Stimulated activated CD8-positive, alpha-beta memory T cell treated with anti-CD3 and anti-CD28 coated beads, Interleukin-4, amount 100 ng/mL, for 4 hours (primary cell): Measurements from ENCODE around the gene CEP120.
"Not testable (repeated sequence)": the region's sequence is repeated elsewhere in the genome, so short reads cannot be mapped to it uniquely, and the experiment has no call there.

Experiments used
- DNase-seq, 2 donors: peaks; one replicate each; pipeline ENCODE4 v3.0.0-alpha.2; 2020; ENCODE audit warnings: low read depth in 2 of 2, low spot score in 1 of 2

CEP120 gene

DNA sequence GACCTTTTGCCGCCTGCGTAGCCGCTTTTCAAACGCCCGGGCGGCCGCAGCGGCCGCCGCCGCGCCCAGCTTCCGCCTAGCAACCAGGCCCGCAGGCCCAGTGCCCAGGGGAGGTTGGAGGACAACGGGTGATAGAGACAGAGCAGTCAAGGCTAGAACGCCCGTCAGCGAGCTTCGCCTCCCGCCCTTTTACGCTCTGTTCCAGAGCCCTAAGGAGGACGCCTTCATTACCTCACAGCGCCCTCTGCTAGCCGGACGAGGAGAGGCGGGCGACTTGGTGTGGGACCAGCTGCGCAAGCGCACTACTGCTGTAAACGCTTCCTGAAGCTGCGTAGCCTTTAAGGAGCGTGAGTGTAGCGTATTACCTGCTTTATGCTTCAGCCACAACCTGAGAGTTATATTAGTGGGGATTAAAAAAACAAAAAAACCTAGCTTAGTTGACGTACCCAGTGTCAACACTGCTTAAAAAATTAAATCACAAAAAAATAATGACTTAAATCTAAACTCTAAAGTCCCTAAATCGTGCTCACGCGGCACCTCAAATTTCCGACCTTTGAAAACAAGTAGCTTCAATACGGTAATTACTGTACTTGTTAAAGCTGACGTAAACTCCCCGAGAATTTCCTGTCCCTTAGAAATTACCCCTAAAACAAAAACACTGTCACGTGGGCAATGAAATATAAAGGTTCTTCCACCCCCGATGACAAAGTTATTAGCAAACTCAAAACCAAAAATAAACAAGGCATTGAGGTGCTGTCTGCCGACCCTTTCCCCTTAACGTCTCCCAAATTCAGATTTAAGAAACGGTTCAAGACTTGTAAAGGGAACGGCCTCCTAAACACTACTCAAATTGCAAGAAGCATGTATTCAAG, at the start of gene CEP120:
Gene CEP120 (minus strand): TSS at position 126 of the 872 bp plus-strand sequence. CDS start 405 bp downstream, outside the sequence.
- DNase-seq, result peak; percentile 92 to 95

DNA sequence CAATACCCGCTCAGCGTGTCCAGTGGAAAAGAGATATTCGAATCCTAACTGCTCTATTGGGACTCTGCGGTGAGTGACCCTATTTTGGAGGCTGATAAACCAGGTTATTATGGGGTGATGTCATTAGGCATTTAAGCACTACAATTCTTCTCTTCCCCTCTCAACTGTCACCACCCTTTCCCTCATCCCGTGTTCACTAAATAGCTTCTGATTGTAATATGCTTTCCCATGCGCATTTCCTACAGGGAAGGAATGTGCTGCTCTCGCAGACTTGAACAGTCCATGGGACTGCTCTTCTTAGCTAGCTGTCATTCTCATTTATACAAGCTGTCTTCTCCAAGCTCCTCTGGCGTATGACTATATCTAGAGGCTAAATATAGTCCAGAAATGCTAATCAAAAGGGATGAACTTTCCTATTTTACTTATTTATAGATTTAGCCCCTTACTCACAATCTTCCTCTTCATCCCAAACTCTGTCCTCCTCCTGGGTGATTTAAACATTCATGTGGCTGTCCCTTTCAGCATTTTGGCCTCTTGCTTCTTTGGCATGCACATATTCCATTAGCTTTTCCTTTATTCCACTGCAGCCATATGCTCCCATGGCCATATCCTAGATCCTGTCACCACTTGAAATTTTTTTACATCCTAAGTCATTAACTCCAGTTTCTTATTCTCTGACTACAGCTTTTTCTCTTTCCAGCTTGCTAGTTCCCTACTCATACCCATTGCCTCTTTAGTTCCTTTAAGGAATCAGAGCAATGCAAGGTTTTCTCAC, 49.1 kb upstream of the CEP120 start:
- DNase-seq, result no peak

DNA sequence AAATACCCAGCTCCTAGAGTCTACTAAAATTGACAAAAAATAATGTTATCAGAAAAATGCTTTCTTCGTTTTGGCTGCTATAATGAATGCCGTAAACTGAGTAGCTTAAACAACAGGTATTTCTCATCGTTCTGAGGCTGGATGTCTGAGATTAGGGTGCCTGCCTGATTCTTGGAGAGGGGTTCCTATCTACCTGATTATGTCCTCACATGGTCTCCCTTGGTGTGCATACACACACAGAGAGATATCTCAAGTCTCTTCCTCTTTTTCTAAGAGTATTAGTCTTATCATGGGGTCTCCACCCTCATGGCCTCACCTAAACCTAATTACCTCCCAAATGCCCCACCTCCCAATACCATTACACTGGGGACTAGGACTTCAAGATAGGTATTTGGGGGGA, 48.2 kb upstream of the CEP120 start:
- no peak for DNase-seq

DNA sequence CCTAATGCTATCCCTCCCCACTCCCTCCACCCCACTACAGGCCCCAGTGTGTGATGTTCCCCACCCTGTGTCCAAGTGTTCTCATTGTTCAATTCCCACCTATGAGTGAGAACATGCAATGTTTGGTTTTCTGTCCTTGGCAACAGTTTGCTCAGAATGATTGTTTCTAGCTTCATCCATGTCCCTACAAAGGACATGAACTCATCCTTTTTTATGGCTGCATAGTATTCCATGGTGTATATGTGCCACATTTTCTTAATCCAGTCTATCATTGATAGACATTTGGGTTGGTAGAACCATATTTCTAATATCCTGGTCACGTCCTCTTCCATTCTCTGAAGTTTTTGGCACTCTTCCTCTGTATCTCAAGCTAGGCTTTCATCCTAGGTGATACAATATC, 43.6 kb upstream of the CEP120 start:
- DNase-seq, result not testable (repeated sequence)

DNA sequence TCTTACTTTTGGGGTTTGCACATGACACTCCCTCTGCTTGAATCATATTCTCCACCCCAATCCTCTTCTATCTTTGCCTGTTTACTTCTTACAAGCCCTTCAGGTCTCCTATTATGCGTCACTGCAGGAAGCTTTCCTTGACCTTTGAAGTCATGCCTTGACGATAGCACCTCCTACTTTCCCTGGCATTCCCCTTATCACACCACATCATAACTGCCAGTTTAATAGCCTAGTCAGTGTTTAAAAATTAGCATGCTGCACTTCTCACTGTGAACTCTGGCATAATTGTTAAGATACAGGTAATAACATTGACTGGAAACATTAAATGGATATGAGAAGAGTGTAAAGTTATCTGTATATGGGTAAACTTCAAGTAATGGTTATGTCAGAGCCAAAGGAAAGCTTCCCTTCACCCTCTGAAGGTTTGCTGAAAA, 37.1 kb upstream of the CEP120 start:
- DNase-seq, result no peak

DNA sequence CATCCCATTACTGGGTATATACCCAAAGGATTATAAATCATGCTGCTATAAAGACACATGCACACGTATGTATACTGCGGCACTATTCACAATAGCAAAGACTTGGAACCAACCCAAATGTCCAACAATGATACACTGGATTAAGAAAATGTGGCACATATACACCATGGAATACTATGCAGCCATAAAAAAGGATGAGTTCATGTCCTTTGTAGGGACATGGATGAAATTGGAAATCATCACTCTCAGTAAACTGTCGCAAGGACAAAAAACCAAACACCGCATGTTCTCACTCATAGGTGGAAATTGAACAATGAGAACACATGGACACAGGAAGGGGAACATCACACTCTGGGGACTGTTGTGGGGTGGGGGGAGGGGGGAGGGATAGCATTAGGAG, 35.8 kb upstream of the CEP120 start:
- not testable (repeated sequence) for DNase-seq

DNA sequence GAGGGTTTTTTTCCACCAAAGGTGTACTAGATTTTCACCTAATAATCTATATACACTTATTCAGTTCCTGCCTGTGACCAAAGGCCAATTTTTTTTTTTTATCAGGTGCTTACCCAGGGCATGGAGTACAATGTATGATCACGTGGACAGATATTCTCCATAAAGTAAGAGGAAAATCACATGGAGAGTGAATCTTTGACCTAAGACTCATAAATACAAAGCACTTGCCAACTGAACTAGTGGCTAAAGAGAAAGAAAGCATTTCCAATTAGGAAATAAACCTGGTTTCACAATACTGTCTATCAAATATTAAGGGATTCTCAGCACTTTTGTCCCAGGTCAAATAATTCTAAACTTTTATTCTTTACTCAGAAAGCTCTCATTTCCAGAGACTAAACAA, 33.0 kb upstream of the CEP120 start:
- no peak for DNase-seq

DNA sequence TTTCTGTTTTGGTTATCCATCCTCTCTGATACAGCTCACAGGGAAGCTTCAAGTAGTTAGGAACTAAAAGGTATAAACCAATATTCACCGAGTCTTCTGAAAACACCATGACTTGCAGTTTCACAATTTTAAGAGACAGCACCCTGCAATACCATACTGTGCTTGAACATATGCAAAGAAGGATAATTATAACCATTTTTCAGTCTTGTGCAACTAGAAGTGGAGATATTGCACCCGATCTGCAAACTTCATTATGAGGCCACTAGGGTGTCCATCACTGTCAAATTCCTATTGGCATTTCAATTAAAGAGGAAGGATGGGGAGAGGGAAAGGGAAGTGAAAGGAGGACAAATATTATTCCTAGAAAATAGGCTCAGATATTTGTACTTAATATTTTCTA, 32.4 kb upstream of the CEP120 start:
- DNase-seq, result no peak

DNA sequence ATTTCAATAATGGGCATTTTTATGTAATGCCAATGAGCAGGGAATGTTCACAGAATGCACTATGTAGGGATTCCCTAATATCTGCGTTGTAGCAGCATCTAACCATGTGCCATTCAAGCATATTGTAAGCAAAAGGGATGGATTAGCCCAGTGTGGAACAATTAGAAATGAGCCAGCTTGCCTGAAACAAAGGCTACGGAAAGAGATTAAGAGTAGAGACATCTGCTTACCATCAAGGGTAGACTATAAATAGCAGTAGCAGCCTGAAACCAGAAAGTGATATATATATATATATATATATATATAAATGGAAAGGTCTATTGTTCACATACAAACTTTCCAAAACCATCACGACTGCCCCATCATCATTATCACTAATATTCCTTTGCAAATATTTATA, 31.9 kb upstream of the CEP120 start:
- DNase-seq, result no peak

DNA sequence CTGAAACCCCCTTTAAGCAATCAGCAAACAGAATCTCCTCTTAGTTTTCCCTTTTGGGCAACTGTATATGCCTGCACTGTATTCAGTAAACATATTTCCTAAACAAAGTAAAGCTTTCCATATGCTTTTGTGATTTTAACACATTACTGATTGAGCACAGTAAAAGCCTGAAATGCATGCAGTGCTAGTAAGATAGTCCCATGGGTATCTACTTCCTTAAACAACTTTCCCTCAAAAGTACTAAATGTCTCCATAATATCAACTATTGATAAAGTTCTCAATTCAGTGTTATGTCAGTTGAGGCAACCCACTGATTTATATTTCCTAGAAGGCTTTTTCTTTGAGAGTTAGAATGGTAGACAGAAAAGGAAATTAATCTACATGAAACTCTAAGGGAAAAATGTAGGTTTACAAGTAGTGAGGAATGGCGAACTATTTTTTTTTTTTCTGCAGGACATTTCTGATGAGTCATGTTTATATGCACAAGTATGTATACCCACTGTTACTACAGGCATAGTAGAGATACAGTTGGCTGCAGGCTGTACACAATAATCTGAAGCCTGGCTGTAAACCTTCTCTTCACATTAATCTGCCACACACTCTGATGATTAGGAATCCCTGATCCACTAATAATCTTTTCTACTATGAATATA, 31.2 kb upstream of the CEP120 start:
- DNase-seq, result no peak

DNA sequence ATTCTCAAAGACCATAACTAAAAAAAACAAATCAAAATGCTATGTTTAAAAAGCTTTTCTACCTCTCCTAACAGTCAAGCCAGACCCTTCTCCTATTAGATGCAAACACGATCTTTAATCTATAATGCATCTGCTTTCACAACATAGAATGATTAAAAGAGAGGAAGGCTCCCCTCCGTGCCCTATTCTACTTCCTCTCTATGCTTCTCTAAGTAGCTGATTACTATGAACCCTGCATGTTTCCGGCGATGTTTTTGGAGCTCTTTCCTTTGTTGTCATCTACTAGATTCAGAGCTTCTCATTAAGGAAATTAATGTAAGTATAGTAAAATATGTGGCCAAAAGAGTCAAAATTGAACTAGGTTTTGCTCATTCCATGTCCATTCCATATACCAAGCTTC, 29.2 kb upstream of the CEP120 start:
- no peak for DNase-seq

DNA sequence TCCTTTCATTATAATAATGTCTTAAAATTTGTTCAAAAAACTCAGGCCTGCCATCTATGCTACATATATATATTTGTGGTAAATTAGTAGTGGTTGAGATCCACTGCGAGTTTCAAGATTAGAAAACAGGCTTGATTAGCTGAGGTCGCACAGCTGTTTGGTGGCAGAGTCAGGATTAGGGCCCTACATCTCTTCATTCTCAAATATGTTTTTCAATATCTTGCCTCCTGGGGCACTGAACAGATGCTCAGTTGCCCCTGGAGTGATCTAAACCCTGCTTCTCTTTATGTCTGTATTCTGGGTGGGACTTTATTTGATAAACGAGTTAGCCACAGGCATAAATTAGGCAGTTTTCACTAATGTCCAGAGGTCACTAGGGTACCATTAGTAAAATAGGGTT, 27.8 kb upstream of the CEP120 start:
- DNase-seq, result no peak

DNA sequence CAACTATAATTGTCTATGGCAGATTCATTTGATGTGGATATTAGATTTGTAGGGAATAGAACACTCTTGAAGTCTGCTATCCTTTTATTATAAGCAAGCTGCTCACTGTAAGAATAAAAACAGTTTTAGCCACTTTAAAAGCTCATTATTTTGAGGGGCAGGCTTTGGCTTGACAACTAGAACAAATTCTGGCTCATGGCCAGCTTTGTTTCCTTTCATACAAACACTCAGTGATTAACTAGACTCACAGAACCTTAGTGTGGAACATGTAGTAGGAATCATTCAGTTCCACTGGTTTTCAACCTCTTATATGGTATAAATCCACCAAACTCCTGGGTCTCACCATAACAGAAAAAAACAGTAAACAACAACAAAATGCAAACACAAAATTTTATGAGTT, 27.4 kb upstream of the CEP120 start:
- DNase-seq, result no peak

DNA sequence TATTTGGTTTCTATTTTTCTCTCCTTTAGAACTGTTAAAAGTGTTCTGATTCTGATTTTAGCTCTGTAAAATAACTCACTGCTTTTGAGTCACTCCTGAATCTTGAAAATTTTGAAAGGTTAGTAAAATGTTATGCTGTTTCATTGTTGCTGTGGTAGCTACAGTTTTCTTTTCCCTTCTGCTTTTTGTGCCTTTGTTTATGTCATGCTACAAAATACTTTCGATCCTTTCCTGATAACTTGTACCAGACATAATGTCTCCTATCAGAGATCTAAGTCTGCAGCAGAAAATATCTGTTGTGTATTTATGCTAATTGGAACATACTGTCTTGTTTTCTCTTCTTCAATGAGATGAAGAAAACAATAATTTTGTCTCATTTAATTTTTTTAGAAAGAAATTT, 26.9 kb upstream of the CEP120 start:
- DNase-seq, result no peak

DNA sequence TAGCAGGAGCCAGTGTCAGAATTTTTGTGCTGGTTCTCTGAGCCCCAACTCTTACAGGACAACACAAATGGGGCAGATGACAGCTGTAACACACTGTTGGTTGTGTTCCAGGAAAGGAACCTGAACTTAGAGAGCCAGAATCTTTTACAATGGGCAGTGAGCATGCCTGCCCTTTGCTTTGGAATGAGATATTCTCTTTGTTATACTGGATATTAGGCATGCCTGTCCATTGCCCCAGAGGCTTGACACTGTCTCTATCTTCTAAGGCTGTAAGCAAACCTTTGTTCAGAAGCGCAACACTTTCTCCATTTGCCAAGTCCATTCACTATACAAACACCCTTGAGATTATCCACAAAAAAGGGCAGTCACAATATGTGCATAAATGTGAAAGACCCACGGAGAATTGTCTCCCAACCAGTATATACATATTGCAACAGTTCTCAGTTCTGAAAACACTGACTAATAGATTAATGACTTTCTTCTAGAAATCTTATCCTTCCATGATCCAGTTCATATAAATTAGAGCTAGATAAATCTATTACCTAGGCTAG, 26.3 kb upstream of the CEP120 start:
- DNase-seq, result no peak

DNA sequence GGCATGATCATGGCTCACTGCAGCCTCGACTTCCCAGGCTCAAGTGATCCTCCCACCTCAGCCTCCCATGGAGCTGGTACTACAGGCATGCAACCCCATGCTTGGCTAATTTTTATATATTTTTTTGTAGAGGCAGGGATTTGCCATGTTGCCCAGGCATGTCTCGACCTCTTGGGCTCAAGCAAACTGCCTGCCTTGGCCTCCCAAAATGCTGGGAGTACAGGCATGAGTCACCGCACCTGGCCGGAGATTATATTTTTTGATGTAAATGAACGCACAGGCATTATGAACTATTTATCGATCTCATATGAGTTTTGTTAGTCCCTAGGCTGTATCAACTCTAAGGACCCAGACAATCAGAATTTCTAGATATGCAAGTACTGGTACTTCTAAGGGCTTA, 25.5 kb upstream of the CEP120 start:
- DNase-seq, result no peak

DNA sequence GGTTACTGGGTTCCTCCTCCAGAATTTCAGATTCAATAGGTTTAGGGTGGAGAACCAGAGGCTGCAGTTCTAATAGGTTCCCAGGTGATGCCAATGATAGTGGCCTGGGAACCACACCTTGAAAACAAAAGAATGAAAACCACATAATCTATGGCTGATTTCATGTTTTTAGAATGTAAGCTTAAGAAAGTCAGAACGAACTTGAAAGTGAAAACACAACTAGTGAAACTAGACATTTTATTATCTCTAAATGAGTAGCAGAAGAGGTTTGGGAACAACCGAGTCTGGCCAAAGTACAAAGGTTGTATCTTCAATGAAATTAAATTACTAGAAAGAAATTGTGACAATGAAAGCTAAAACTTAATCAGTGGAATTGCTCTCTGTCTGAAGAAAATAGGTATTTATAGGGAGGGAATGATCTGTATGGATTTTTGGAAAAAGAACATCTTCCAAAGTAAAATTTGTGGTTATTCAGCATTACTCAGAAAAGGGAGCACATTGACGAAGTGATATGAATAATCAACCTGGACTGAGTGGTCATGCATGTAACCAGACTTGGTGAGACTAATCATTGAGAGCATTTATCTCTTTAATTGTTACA, 24.9 kb upstream of the CEP120 start:
- no peak for DNase-seq

DNA sequence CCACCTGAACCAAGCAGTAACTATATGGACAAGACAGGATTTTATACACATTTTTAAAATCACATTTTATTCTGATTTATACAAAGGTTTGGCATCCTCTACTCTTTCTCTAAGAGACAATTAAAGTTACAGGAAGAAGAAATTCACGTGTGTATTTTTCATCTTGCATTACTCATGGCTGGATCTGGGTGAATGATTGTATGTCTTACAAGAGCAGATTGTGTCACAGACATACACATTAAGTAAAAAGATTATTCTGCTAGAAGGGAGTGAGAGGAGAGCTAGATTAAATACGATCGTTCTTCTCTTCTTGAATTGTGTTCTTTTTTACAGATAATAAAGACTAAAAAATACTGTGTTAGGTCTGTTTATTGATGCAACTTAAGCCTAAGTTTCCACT, 20.8 kb upstream of the CEP120 start:
- no peak for DNase-seq

DNA sequence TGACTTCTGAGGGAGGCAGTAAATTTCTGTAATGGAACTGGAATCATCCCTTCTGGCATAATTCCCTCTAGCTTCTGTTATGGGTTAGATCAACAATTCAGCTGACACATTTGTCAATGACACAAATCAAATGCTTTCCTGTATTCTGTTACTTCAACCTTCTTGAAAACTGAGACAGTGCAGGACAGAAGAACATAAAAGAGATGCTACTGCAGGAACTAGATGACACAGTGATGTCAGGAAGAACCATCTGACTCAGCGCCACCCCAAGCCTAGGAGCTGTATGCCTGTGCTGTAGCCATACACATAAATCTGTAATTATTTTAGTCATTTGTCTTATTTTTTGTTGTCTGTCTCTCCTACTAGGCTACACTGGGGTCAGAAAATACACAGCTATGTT, 18.2 kb upstream of the CEP120 start:
- DNase-seq, result no peak

DNA sequence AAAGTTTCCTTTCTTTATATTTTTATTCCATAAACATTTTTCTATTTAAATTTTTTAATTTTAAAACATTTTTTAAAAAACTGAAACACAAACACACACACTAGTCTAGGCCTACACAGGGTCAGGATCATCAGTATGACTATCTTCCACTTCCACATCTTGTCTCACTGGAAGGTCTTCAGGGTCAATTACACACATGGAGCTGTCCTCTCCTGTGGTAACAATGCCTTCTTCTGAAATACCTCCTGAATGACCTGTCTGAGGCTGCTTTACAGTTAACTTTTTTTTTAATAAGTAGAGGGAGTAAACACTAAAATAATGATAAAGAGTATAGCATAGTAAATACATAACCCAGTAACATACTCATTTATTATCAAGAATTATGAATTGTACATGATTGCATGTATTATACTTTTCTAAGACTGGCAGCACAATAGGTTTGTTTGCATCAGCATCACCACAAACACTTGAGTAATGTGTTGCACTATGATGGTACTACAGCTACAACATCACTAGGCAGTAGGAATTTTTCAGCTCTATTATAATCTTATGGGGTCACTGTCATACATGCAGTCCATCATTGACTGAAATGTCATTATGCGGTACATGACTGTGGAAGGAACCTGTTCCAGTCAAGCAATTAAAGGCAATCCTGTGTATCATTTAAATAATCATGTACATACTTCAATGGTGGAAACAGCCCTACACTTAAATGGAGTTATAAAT, 17.4 kb upstream of the CEP120 start:
- DNase-seq, result no peak

DNA sequence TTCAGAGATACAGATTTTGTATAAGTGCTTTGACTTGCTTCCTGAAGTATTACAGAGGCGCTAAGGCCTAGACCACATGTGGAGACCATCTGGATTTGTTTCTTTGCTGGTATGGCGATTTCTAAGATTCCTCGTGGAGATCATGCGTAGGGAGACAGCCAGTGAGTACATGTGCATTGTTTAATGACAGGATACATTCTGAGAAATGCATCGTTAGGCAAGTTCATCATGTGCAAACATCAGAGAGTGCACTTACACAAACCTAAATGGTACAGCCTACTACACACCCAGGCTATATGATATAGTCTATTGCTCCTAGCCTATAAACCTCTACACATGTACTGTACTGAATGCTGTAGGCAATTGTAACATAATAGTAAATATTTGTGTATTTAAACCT, 16.5 kb upstream of the CEP120 start:
- DNase-seq, result no peak
